GM21526 (cell line): Measurements from ENCODE around the gene CNOT2.

Source experiments
- ATAC-seq: cut with Tn5 transposase; IDR thresholded peaks from one replicate; pipeline ENCODE4 v1.9.1; 2021; ENCODE audit warnings: moderate library complexity; ENCODE audit not compliant: unreplicated experiment, low FRiP score

CNOT2 gene

GRCh38 chr12:70251226-70251625, 8.0 kb downstream of the CNOT2 start:
- ATAC-seq = no peak

- ATAC-seq = no peak
Observed at GRCh38 chr12:70251661-70252060, 8.4 kb downstream of the CNOT2 start.

- ATAC-seq = no peak
Observed at GRCh38 chr12:70252832-70253231, 9.6 kb downstream of the CNOT2 start.

GRCh38 chr12:70254225-70254624, 11.0 kb downstream of the CNOT2 start:
- ATAC-seq = no peak

GRCh38 chr12:70254846-70255245, 11.6 kb downstream of the CNOT2 start:
- no peak for ATAC-seq

DNA sequence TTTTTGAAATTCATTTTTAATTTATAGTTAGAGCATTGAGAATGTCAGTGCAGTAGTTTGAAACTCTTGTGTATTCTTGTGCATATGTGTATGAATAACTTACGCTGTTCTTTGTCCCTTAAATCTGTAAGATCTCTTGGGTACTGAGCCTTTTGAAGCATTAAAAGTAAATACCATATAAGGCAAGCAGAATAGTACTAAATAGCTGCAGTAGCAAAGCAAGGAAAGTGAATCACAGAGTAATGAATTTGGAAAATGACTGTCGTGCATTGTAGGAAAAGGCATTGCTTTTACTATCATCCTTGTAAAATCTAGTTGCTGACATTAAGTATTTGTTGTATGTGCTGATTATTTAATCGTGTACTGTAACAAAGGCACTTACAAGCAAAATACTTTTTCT, 12.1 kb downstream of the CNOT2 start:
- ATAC-seq = no peak

- no peak for ATAC-seq
Observed at GRCh38 chr12:70258605-70259403, 15.6 kb downstream of the CNOT2 start.

GRCh38 chr12:70260646-70261045, 17.4 kb downstream of the CNOT2 start:
- no peak for ATAC-seq

DNA sequence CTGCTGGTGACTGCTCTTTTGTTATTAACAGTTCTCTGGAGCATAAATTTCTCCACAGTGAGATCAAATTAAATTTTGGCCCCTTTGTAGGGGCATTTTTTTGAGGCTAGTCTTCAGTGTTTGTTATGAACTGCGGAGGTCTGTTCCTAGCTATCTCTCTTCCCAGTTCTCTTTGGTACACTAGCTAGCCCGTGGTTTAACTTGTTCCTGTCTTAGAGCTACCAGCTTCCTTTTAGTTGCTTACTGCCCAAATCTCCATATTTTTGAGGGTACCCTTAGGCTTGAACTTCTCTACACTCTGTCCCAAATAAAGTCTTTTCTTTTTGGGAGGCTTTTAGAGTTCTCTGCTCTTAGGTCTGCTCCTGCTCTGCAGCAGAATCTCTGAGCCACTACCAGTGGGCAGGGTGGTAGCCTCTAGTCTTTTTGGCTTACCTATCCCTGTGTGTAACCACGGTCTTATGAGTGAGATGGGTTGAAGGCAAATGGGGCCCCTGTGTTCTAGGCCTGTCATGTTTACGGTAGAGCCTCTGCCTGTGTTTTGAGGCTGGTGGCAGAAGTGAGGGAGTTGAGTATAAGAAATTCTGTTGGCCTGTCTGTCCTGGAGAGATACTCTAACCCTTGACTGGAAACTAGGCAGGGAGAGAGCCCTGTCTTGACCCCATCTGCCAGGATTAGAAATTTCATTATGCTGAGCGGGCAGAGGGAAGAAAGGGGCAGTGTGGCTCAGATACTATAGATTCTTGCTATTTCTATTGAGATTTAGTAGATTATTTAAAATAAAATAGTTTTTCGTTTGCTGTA, 21.0 kb downstream of the CNOT2 start:
- no peak for ATAC-seq

DNA sequence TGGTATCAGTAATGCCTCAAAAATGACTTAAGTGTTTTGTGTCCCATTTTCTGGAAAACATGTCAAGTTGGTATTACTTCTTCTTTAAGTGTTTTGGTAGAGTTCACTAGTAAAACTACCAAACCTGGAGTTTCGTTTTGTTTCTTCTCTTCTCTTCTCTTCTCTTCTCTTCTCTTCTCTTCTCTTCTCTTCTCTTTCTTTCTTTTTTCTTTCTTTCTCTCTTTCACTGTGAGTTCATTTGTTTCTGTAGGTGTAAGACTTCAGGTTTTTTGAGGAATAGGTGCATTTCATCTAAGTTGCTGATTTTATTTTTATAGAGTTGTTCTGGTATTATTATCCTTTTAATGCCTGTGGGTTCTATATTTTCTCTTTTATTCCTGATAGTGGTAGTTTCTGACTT, 21.9 kb downstream of the CNOT2 start:
- ATAC-seq = no peak

- no peak for ATAC-seq
Observed at GRCh38 chr12:70267550-70267949, 24.3 kb downstream of the CNOT2 start.

- no peak for ATAC-seq
Observed at GRCh38 chr12:70268972-70269371, 25.7 kb downstream of the CNOT2 start.

GRCh38 chr12:70270108-70270507, 26.9 kb downstream of the CNOT2 start:
- no peak for ATAC-seq

GRCh38 chr12:70271025-70271424, 27.8 kb downstream of the CNOT2 start:
- ATAC-seq = no peak

GRCh38 chr12:70272510-70272909, 29.3 kb downstream of the CNOT2 start:
- ATAC-seq = no peak

DNA sequence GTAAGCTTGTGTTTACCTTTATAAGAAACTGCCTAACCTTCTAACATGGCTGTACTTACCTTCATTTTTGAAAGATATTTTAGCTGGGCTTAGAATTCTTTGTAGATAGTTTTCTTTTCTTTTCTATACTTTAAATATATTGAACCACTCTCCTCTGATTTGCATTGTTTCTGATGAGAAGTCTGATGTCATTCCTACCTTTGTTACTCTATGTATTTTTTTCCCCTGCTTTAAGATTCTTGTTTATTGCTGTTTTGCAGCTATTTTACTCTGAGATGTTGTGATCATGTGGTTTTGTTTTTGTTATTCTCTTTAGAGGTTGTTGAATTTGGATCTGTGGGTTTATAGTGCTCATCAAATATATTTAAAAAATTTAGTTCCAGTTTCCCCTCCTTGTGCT, 31.8 kb downstream of the CNOT2 start:
- no peak for ATAC-seq

DNA sequence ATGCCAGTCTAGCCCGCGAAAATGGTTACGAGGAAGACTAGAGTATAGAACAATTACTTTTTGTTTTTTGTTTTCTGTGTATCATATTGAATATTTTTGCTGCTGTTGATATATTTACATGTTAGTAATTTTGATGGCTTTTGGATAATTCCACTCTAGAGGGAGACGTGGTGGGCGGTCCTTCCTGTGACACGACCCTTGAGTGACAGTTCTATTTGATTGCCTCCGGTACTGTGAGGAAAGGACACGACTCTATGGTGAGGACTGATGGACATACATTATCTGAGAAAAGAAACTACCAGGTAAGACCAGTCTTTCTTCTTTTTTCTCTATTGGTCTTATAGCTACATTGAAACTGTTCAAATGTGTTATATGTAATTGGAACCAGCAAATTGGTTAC, 34.7 kb downstream of the CNOT2 start:
- no peak for ATAC-seq

DNA sequence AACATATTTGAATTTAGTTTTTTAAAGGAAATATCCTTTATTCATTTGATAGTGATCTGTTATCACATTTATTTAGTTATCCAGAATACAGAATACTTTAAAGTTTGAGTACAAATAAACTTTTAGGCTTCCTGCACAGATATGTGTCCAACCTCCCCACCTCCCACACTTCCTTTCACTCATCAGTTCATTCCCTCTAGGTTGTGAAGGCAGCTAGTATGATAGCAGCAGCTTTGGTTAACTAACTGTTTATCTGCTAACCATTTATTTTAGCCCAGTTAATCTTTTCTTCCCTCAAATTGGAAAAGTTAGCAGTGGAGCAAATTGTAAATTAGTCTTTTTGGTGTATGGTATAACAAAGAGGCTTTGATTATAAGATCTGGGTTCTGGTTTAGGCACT, 35.7 kb downstream of the CNOT2 start:
- no peak for ATAC-seq

DNA sequence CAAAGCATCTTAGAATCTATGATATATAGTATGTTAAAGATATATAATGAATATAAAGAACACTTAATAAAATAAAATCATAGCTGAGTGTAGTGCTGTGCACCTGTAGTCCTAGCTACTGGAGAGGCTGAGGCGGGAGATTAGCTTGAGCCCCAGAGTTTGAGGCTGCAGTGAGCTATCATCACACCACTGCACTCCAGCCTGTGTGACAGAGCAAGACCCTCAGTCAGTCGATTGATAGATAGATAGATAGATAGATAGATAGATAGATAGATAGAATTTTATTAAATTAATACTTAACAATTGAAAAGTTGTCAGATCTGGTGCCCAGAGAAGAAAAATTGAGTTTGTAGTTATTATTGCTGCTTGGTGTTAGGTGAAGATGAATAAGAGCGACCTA, 40.0 kb downstream of the CNOT2 start:
- no peak for ATAC-seq

- no peak for ATAC-seq
Observed at GRCh38 chr12:70288817-70289216, 45.6 kb downstream of the CNOT2 start.

DNA sequence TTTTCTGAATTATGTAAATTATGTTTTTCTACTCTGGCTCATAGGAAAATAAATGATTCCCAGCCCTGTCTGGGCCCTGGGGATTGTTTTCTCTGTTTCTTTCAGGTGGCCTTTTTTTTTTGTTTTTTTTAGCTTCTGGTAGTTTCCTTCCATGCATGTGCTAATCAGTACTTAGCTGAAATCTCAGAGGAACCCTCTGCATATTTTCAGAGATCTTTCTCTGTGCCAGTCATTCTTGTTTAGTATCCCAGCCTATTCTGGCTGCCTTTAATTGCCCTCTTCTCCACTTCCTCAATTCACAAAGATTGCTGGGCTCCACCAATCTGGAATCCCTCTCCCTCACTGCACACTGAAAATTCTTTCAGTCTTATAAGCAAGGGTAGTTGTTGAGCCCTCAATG, 46.9 kb downstream of the CNOT2 start:
- no peak for ATAC-seq
